K562 (cell line): Measurements from ENCODE around the gene SNAP23. TPM values are rescaled to one million over a fixed set of nuclear protein-coding genes. Genes with fewer than 3 reads are reported as not detected.

Experiments
- ARHGAP35 ChIP-seq: fragments of 450-650 bp; IDR thresholded peaks from 2 replicates; pipeline ENCODE4 v1.6.1; 2018; ENCODE audit not compliant: partially characterized antibody
- CHCHD3 ChIP-seq: fragments of 250-450 bp; sonication (Bioruptor Pico); IDR thresholded peaks from 2 replicates; pipeline ENCODE4 v2.1.2; 2022; ENCODE audit warnings: mild to moderate bottlenecking
- CHD2 ChIP-seq: IDR thresholded peaks from 2 replicates; pipeline ENCODE4 v1.6.1; 2011; ENCODE audit warnings: low read depth, low read length
- DACH1 ChIP-seq: fragments of 450-650 bp; IDR thresholded peaks from 2 replicates; pipeline ENCODE4 v1.6.1; 2018; ENCODE audit not compliant: partially characterized antibody
- ELF4 ChIP-seq: fragments of 450-650 bp; formaldehyde crosslinking; IDR thresholded peaks from 2 replicates; pipeline ENCODE4 v1.4.0; 2022; ENCODE audit warnings: missing genetic modification characterization
- GTF2B ChIP-seq: IDR thresholded peaks from 2 replicates; pipeline ENCODE4 v1.6.1; 2011; ENCODE audit not compliant: insufficient read length; ENCODE audit errors: extremely low read depth
- MNT ChIP-seq, 2 experiments: fragments of 450-650 bp; conservative IDR thresholded peaks; 2 replicates each; pipeline ENCODE4 v1.6.1; 2017; ENCODE audit warnings: mild to moderate bottlenecking in 2 of 2, moderate library complexity in 2 of 2
- MTF1 ChIP-seq: fragments of 250-450 bp; sonication (Bioruptor Pico); IDR thresholded peaks from 2 replicates; pipeline ENCODE4 v1.9.0; 2021; ENCODE audit warnings: moderate library complexity, mild to moderate bottlenecking, inconsistent platforms, borderline replicate concordance
- NR0B1 ChIP-seq: fragments of 450-650 bp; IDR thresholded peaks from one replicate; pipeline ENCODE4 v1.6.1; 2018; ENCODE audit warnings: mild to moderate bottlenecking, moderate library complexity; ENCODE audit not compliant: partially characterized antibody
- SMAD4 ChIP-seq: fragments of 250-450 bp; sonication (Bioruptor Pico); conservative IDR thresholded peaks from 2 replicates; pipeline ENCODE4 v1.8.0; 2021; ENCODE audit warnings: inconsistent platforms, mild to moderate bottlenecking, moderate library complexity
- THAP7 ChIP-seq: fragments of 250-450 bp; sonication (Bioruptor Pico); IDR thresholded peaks from 2 replicates; pipeline ENCODE4 v1.5.0; 2021
- XRCC4 ChIP-seq: IDR thresholded peaks from one replicate; pipeline ENCODE4 v1.6.1; 2011; ENCODE audit not compliant: insufficient read depth, insufficient read length; ENCODE audit errors: extremely low read depth
- ZBED1 ChIP-seq: IDR thresholded peaks from 2 replicates; pipeline ENCODE4 v1.6.1; 2014
- ZNF239 ChIP-seq: fragments of 250-450 bp; sonication (Bioruptor Pico); IDR thresholded peaks from 2 replicates; pipeline ENCODE4 v1.4.0; 2020; ENCODE audit warnings: mild to moderate bottlenecking
- polyA plus RNA-seq, 8 experiments: library from polyadenylated mRNA; depleted of rRNA in 4 of 8; stranded (reverse) in 5 of 8; unstranded in 3 of 8; fragments of >200 nt; fragmentation: Nextera tagmentation in 2 of 8; fragmentation: Illumina TruSeq in 1 of 8; extraction: Ambion mirVana in 2 of 8; extraction: Trizol in 1 of 8; gene quantifications; 2 replicates each; pipeline versions ENCODE4 v1.2.1 to v1.2.3, GENCODE V29; 2011 to 2014; ENCODE audit warnings: inconsistent platforms in 1 of 8, missing spikeins in 1 of 8
- total RNA-seq, 7 experiments: library from RNA; depleted of rRNA in 6 of 7; stranded (reverse); fragments of >200 nt in 6 of 7; fragmentation: Illumina TruSeq in 2 of 7; extraction: Trizol in 2 of 7; gene quantifications; 2 replicates each; pipeline versions ENCODE4 v1.2.1 to v1.2.3, GENCODE V29; 2011 to 2021; ENCODE audit warnings: low replicate concordance in 1 of 7

The SNAP23 gene
- total and polyA plus RNA-seq, 9 of the 15 experiments (the other 6 are each of a cell fraction or from before 2014, with no cell fraction given) = 78.9 to 168 (median 117) TPM

GRCh38 chr15:42499858-42500609, 4.6 kb downstream of the SNAP23 start (continued):
- TF ChIP-seq ELF4 (CRISPR knock-in tag) (no peak), NR0B1 (no peak), CHCHD3 (CRISPR knock-in tag) (no peak), ARHGAP35 (no peak), ZBED1 (no peak), DACH1 (peak; percentile 47), GTF2B (no peak), THAP7 (CRISPR knock-in tag) (no peak), MTF1 (CRISPR knock-in tag) (no peak), MNT (conservative IDR thresholded peaks at IDR 0.05) (no peak), CHD2 (no peak), XRCC4 (no peak), ZNF239 (CRISPR knock-in tag) (no peak), SMAD4 (CRISPR knock-in tag) (0 out of 2 replicates have a peak, but pooled peaks have one; percentile 23)
